Ovary (tissue), 3 donors: ENCODE results near the gene CCNG2.

ENCODE experiments used
- EP300 ChIP-seq: sonication (generic); formaldehyde crosslinking; IDR thresholded peaks from one replicate; pipeline ENCODE4 v1.6.1; 2017; ENCODE audit warnings: antibody characterized with exemption
- POLR2A ChIP-seq: fragments of 450-650 bp; IDR thresholded peaks from one replicate; pipeline ENCODE4 v1.6.1; 2017; ENCODE audit warnings: antibody characterized with exemption, mild to moderate bottlenecking, moderate library complexity
- TF ChIP-seq, protein P1 (sequence below), 3 donors: fragments of 450-650 bp in 2 of 3; fragments of 200-600 bp in 1 of 3; IDR thresholded peaks; one replicate each; pipeline versions ENCODE4 v1.5.1 to v1.8.0; 2016 to 2022; ENCODE audit warnings: antibody characterized with exemption in 3 of 3, mild to moderate bottlenecking in 1 of 3
- donor health status: DM: no; HTN: no; CAD: no.

DNA sequence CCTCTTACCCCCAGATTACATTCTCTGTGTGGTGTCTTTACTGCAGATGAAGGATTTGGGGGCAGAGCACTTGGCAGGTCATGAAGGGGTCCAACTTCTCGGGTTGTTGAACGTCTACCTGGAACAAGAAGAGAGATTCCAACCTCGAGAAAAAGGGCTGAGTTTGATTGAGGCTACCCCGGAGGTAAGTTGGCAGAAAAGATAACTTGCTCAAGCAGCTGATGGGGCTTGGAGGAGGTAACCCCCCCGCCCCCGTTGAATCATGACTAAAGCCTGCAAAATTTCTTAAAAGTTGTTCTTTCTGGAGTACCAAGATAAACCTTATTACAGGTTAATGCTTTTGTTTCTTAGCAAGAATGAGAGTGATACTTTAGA, 1.5 kb downstream of the CCNG2 start:
- TF ChIP-seq, protein P1, sequence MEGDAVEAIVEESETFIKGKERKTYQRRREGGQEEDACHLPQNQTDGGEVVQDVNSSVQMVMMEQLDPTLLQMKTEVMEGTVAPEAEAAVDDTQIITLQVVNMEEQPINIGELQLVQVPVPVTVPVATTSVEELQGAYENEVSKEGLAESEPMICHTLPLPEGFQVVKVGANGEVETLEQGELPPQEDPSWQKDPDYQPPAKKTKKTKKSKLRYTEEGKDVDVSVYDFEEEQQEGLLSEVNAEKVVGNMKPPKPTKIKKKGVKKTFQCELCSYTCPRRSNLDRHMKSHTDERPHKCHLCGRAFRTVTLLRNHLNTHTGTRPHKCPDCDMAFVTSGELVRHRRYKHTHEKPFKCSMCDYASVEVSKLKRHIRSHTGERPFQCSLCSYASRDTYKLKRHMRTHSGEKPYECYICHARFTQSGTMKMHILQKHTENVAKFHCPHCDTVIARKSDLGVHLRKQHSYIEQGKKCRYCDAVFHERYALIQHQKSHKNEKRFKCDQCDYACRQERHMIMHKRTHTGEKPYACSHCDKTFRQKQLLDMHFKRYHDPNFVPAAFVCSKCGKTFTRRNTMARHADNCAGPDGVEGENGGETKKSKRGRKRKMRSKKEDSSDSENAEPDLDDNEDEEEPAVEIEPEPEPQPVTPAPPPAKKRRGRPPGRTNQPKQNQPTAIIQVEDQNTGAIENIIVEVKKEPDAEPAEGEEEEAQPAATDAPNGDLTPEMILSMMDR (IDR thresholded peaks at IDR 0.05): no peak
- TF ChIP-seq POLR2A: no peak
- no peak for TF ChIP-seq EP300
